Neural progenitor cell (in vitro differentiated cells): Measurements from ENCODE around the gene VEGFA. TPM values are rescaled to one million over a fixed set of nuclear protein-coding genes. Genes with fewer than 3 reads are reported as not detected.

Source experiments
- DNase-seq: peaks from one replicate; pipeline ENCODE4 v3.0.0-alpha.2; 2016; ENCODE audit warnings: low spot score
- H2AFZ ChIP-seq: fragments of 200-600 bp; sonication (generic); replicated peaks from 2 replicates; pipeline ENCODE4 v1.6.1; 2016; ENCODE audit warnings: antibody characterized with exemption
- H3F3A ChIP-seq: fragments of 200-600 bp; sonication (generic); 2 replicates; pipeline ENCODE4 v1.6.1; 2016; ENCODE audit warnings: antibody characterized with exemption, low read depth
- H3K27ac ChIP-seq: fragments of 200-600 bp; sonication (generic); 2 replicates; pipeline ENCODE4 v1.5.1; 2016; ENCODE audit warnings: mild to moderate bottlenecking
- H3K27me3 ChIP-seq: fragments of 200-600 bp; sonication (generic); 2 replicates; pipeline ENCODE4 v1.6.1; 2016; ENCODE audit warnings: mild to moderate bottlenecking, moderate library complexity
- H3K36me3 ChIP-seq: fragments of 200-600 bp; sonication (generic); 2 replicates; pipeline ENCODE4 v1.5.1; 2016
- H3K4me1 ChIP-seq: fragments of 200-600 bp; sonication (generic); 2 replicates; pipeline ENCODE4 v1.6.1; 2016; ENCODE audit warnings: mixed run types
- H3K4me2 ChIP-seq: fragments of 200-600 bp; sonication (generic); 2 replicates; pipeline ENCODE4 v1.6.1; 2016
- H3K4me3 ChIP-seq: fragments of 200-600 bp; sonication (generic); 2 replicates; pipeline ENCODE4 v1.5.1; 2016
- H3K79me2 ChIP-seq: fragments of 200-600 bp; sonication (generic); 2 replicates; pipeline ENCODE4 v1.6.1; 2016; ENCODE audit warnings: low read depth
- H3K9ac ChIP-seq: fragments of 200-600 bp; sonication (generic); 2 replicates; pipeline ENCODE4 v1.6.1; 2016
- H3K9me3 ChIP-seq: fragments of 200-600 bp; sonication (generic); 2 replicates; pipeline ENCODE4 v1.5.1; 2016; ENCODE audit warnings: low read depth
- H4K20me1 ChIP-seq: fragments of 200-600 bp; sonication (generic); 2 replicates; pipeline ENCODE4 v1.6.1; 2016; ENCODE audit warnings: low read depth
- H3K27ac Mint-ChIP-seq: 3 replicates; pipeline ENCODE4 v1.8.0; 2021; ENCODE audit warnings: mixed read lengths
- H3K27me3 Mint-ChIP-seq: 2 replicates; pipeline ENCODE4 v1.8.0; 2022; ENCODE audit warnings: low read depth, mild to moderate bottlenecking, inconsistent platforms, moderate library complexity, mixed read lengths; ENCODE audit not compliant: insufficient read depth
- H3K36me3 Mint-ChIP-seq: 3 replicates; pipeline ENCODE4 v1.8.0; 2021; ENCODE audit warnings: mixed read lengths
- H3K4me1 Mint-ChIP-seq: 3 replicates; pipeline ENCODE4 v1.8.0; 2021; ENCODE audit warnings: mixed read lengths
- H3K4me3 Mint-ChIP-seq: 3 replicates; pipeline ENCODE4 v1.8.0; 2021; ENCODE audit warnings: mild to moderate bottlenecking, moderate library complexity, mixed read lengths
- H3K9me3 Mint-ChIP-seq: 3 replicates; pipeline ENCODE4 v1.8.0; 2020; ENCODE audit warnings: mixed read lengths
- EZH2 ChIP-seq: fragments of 200-600 bp; sonication (generic); IDR thresholded peaks from 2 replicates; pipeline ENCODE4 v1.6.1; 2017; ENCODE audit warnings: antibody characterized with exemption, mild to moderate bottlenecking, moderate library complexity
- EZH2phosphoT487 ChIP-seq: fragments of 200-600 bp; sonication (generic); IDR thresholded peaks from 2 replicates; pipeline ENCODE4 v1.6.1; 2017; ENCODE audit warnings: antibody characterized with exemption
- total RNA-seq: library from RNA; depleted of rRNA; stranded (reverse); fragments of >200 nt; gene quantifications from 2 replicates; pipeline ENCODE4 v1.2.3, GENCODE V29; 2015; ENCODE audit warnings: low replicate concordance
- TF ChIP-seq, protein P1 (sequence below): fragments of 200-600 bp; sonication (generic); IDR thresholded peaks from 2 replicates; pipeline ENCODE4 v1.5.1; 2017; ENCODE audit warnings: antibody characterized with exemption, mild to moderate bottlenecking

VEGFA gene
- total RNA-seq, 1 donor from 2014 or later = 49.6 TPM

DNA sequence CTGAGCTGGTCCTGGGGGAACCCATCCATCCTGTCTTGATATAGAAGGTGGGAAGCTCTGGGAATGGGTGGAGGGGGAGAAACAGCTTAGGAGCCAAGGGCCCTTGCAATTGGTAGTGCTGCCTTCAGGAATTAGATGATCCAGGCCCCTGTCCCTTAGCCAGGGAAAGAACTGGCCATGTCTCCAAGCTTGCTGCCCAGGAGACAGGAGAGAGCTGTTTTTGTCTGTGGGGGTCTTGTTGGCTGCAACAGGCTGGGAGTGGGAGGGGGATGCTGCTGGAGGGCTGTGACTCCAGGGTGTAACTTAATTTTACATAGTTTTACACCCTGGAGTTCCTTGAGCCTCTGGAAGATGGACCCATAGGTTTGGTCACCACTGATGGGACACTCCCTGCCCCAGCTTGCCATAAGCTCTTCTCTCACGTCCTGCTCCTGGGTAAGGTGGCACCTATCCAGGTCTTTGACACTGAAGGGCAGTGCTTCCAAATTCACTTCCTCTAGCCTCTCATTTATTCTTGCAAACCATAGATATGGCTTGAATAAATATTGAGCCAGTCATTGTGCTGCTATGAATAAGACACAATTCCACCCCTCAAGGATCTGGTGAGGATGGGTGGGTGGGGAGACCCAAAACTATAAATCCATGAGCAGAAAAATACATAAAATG, 16.8 kb downstream of the VEGFA start:
- Histone ChIP-seq H3F3A (peaks cover 3% of the 10 kb centered on the region), H3K27me3 (no peaks in the 10 kb centered on the region), H3K79me2 (no peaks in the 10 kb centered on the region), H3K4me2 (no peak overlapping the region), H3K27ac (no peak overlapping the region), H4K20me1 (peaks cover 7% of the 10 kb centered on the region), H2AFZ (no peak overlapping the region), H3K4me3 (no peak overlapping the region), H3K36me3 (no peaks in the 10 kb centered on the region), H3K9me3 (no peaks in the 10 kb centered on the region), H3K9ac (no peak overlapping the region), H3K4me1 (no peaks in the 10 kb centered on the region)
- no peak overlapping the region for H3K4me3 Mint-ChIP-seq
- peaks cover 5% of the 10 kb centered on the region for H3K27me3 Mint-ChIP-seq
- no peak overlapping the region for H3K27ac Mint-ChIP-seq
- H3K4me1 Mint-ChIP-seq = no peaks in the 10 kb centered on the region
- TF ChIP-seq, protein P1, sequence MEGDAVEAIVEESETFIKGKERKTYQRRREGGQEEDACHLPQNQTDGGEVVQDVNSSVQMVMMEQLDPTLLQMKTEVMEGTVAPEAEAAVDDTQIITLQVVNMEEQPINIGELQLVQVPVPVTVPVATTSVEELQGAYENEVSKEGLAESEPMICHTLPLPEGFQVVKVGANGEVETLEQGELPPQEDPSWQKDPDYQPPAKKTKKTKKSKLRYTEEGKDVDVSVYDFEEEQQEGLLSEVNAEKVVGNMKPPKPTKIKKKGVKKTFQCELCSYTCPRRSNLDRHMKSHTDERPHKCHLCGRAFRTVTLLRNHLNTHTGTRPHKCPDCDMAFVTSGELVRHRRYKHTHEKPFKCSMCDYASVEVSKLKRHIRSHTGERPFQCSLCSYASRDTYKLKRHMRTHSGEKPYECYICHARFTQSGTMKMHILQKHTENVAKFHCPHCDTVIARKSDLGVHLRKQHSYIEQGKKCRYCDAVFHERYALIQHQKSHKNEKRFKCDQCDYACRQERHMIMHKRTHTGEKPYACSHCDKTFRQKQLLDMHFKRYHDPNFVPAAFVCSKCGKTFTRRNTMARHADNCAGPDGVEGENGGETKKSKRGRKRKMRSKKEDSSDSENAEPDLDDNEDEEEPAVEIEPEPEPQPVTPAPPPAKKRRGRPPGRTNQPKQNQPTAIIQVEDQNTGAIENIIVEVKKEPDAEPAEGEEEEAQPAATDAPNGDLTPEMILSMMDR = no peak
- TF ChIP-seq EZH2phosphoT487 = no peak
- no peak for TF ChIP-seq EZH2
- no peak for DNase-seq
- H3K36me3 Mint-ChIP-seq = peaks cover 20% of the 10 kb centered on the region
- H3K9me3 Mint-ChIP-seq = no peaks in the 10 kb centered on the region

DNA sequence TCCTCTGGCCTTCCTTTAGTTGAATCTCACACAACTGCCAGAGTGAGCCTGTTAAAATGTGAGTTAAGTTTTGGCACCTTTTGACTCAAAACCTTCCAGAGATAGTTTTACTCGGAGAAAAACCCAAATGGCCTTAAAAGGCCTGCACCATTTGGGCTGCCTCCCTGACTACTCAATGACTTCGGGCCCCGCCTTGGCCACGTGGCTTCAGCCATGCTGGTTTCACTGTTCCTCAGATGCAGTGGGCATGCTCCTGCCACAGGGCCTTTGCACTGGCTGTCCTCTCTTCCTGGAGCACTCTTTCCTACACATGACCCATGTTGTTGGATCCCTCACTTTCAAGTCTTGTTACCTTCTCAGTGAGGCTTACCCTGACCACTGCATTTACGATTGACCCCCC, 18.3 kb downstream of the VEGFA start:
- H3K4me3 ChIP-seq = no peak overlapping the region
- no peak for DNase-seq
- no peaks in the 10 kb centered on the region for H3K9me3 ChIP-seq
- no peak overlapping the region for H3K4me2 ChIP-seq
- H4K20me1 ChIP-seq = peaks cover 6% of the 10 kb centered on the region
- peaks cover 3% of the 10 kb centered on the region for H3F3A ChIP-seq
- Mint-ChIP-seq H3K9me3 (no peaks in the 10 kb centered on the region), H3K27me3 (peaks cover 5% of the 10 kb centered on the region), H3K4me1 (no peaks in the 10 kb centered on the region), H3K4me3 (no peak overlapping the region), H3K27ac (no peak overlapping the region), H3K36me3 (peaks cover 15% of the 10 kb centered on the region)
- no peak overlapping the region for H3K9ac ChIP-seq
- no peak overlapping the region for H3K27ac ChIP-seq
- H3K27me3 ChIP-seq = no peaks in the 10 kb centered on the region
- no peaks in the 10 kb centered on the region for H3K36me3 ChIP-seq
- H3K4me1 ChIP-seq = no peaks in the 10 kb centered on the region
- TF ChIP-seq EZH2phosphoT487 (no peak), EZH2 (no peak)
- TF ChIP-seq, protein P1 = no peak
- no peak overlapping the region for H2AFZ ChIP-seq
- H3K79me2 ChIP-seq = no peaks in the 10 kb centered on the region

DNA sequence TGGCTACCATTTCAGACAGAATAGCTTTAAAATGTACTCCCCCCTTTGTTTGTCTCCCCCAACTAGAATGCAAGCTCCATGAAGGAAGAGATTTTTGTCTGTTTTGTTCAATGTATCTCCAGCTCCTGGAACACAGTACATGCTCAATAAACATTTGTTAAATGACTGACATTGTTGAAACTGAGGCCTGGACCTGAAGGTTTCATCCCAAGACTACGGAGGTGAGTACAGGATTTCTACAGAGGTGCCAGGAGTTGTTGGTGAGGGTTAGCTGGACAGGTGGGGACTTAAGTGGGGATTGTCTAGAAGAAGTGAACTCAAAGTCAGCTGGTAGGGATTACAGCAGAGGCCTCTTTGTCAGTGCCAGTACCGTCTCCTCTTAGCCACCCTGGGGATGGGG, 19.4 kb downstream of the VEGFA start:
- Histone ChIP-seq H4K20me1 (no peaks in the 10 kb centered on the region), H2AFZ (no peak overlapping the region), H3F3A (peaks cover 3% of the 10 kb centered on the region), H3K36me3 (no peaks in the 10 kb centered on the region), H3K4me2 (no peak overlapping the region), H3K27me3 (no peaks in the 10 kb centered on the region), H3K4me3 (no peak overlapping the region), H3K9me3 (no peaks in the 10 kb centered on the region), H3K79me2 (no peaks in the 10 kb centered on the region), H3K4me1 (no peaks in the 10 kb centered on the region), H3K27ac (no peak overlapping the region), H3K9ac (no peak overlapping the region)
- Mint-ChIP-seq H3K27ac (no peak overlapping the region), H3K4me1 (no peaks in the 10 kb centered on the region), H3K36me3 (peaks cover 10% of the 10 kb centered on the region), H3K4me3 (no peak overlapping the region), H3K9me3 (no peaks in the 10 kb centered on the region), H3K27me3 (peaks cover 5% of the 10 kb centered on the region)
- no peak for DNase-seq
- TF ChIP-seq EZH2 (no peak), EZH2phosphoT487 (no peak)
- TF ChIP-seq, protein P1 = no peak
